ENCODE results near the gene RNF10.

GRCh38 chr12:120542166-120542565, 8.0 kb downstream of the RNF10 start:
- TF ChIP-seq, protein P1, sequence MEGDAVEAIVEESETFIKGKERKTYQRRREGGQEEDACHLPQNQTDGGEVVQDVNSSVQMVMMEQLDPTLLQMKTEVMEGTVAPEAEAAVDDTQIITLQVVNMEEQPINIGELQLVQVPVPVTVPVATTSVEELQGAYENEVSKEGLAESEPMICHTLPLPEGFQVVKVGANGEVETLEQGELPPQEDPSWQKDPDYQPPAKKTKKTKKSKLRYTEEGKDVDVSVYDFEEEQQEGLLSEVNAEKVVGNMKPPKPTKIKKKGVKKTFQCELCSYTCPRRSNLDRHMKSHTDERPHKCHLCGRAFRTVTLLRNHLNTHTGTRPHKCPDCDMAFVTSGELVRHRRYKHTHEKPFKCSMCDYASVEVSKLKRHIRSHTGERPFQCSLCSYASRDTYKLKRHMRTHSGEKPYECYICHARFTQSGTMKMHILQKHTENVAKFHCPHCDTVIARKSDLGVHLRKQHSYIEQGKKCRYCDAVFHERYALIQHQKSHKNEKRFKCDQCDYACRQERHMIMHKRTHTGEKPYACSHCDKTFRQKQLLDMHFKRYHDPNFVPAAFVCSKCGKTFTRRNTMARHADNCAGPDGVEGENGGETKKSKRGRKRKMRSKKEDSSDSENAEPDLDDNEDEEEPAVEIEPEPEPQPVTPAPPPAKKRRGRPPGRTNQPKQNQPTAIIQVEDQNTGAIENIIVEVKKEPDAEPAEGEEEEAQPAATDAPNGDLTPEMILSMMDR (IDR thresholded peaks at IDR 0.05): no peak
- no peak for TF ChIP-seq POLR2A (IDR thresholded peaks at IDR 0.05)

Data from heart left ventricle (tissue), 13 donors.